HG03354 (cell line): Measurements from ENCODE around the gene CPLX3.

Experiments used
- ATAC-seq: cut with Tn5 transposase; IDR thresholded peaks from one replicate; pipeline ENCODE4 v1.9.1; 2021; ENCODE audit warnings: mild to moderate bottlenecking; ENCODE audit not compliant: unreplicated experiment, poor library complexity, severe bottlenecking

The CPLX3 gene

GRCh38 chr15:74800559-74801094 lies 25.8 kb upstream of the CPLX3 start:
- ATAC-seq = no peak

- ATAC-seq = no peak
These were observed 25.0 kb upstream of the CPLX3 start for GRCh38 chr15:74801311-74801997.

- no peak for ATAC-seq
These were observed 24.1 kb upstream of the CPLX3 start for GRCh38 chr15:74802290-74802689.

- no peak for ATAC-seq
These were observed 23.5 kb upstream of the CPLX3 start for GRCh38 chr15:74802862-74803447.

GRCh38 chr15:74804935-74805334 lies 21.5 kb upstream of the CPLX3 start:
- no peak for ATAC-seq

- ATAC-seq = no peak
These were observed 19.1 kb upstream of the CPLX3 start for GRCh38 chr15:74807282-74807681.

- no peak for ATAC-seq
These were observed 18.2 kb upstream of the CPLX3 start for GRCh38 chr15:74808078-74808839.

GRCh38 chr15:74808840-74809229 lies 17.6 kb upstream of the CPLX3 start:
- ATAC-seq = no peak

GRCh38 chr15:74809242-74809641 lies 17.2 kb upstream of the CPLX3 start:
- ATAC-seq = no peak

GRCh38 chr15:74809956-74810355 lies 16.5 kb upstream of the CPLX3 start:
- no peak for ATAC-seq

GRCh38 chr15:74812533-74812932 lies 13.9 kb upstream of the CPLX3 start, which contains the start of gene LMAN1L:
Gene LMAN1L, plus strand, starts transcription at chr15:74812835. Its CDS starts 20 bp downstream, at chr15:74812855.
- no peak for ATAC-seq

- no peak for ATAC-seq
These were observed 11.1 kb upstream of the CPLX3 start for GRCh38 chr15:74815121-74815934.

GRCh38 chr15:74815961-74816360 lies 10.5 kb upstream of the CPLX3 start:
- ATAC-seq = no peak

GRCh38 chr15:74816624-74817369 lies 9.6 kb upstream of the CPLX3 start:
- no peak for ATAC-seq

GRCh38 chr15:74817370-74817737 lies 9.1 kb upstream of the CPLX3 start:
- ATAC-seq = no peak

GRCh38 chr15:74820056-74820455 lies 6.4 kb upstream of the CPLX3 start:
- no peak for ATAC-seq

- ATAC-seq = peak; percentile 90
These were observed 5.2 kb upstream of the CPLX3 start for GRCh38 chr15:74821091-74821789.

- no peak for ATAC-seq
These were observed 4.7 kb upstream of the CPLX3 start for GRCh38 chr15:74821790-74822158.

- no peak for ATAC-seq
These were observed 4.2 kb upstream of the CPLX3 start for GRCh38 chr15:74822233-74822632.
